ENCODE results near the gene GTF2H1. TPM values are rescaled to one million over a fixed set of nuclear protein-coding genes. Genes with fewer than 3 reads are reported as not detected.

The GTF2H1 gene
- total RNA-seq, 4 donors from 2014 or later = 46.6 to 147 (median 60.0) TPM

- H3K9me3 ChIP-seq = no peaks in the 10 kb centered on the region
- in situ Hi-C loops (cut with MboI; ENCODE audit: low pct_ligation_motif_present in 1 of 4, low pct_unique_long_range_greater_than_20kb in 1 of 4, low sequenced_read_pairs in 3 of 4) = loop anchor here in 2 of 4 donors (10.0 kb wide), 1 partner anchor 130 kb away; the partner anchor contains the start of gene TSG101 (in 2 of the 2)
- no peaks in the 10 kb centered on the region for H3K27me3 ChIP-seq
- H3K27ac ChIP-seq = peak within 1 kb of the TSS; percentile 96 to 99 (median 98)
- peaks cover 0 to 28% (median 20%) of the 10 kb centered on the region in 4 donors for H3K4me1 ChIP-seq
- peak within 1 kb of the TSS; percentile 85 to 97 (median 92) for H3K4me3 ChIP-seq
- TF ChIP-seq POLR2A (IDR thresholded peaks at IDR 0.05) (peak; percentile 100), CTCF (IDR thresholded peaks at IDR 0.05) (no peak), POLR2AphosphoS5 (IDR thresholded peaks at IDR 0.05) (peak; percentile 99 to 100 (median 100)), EP300 (IDR thresholded peaks at IDR 0.05; ENCODE audit: low read depth) (peak; percentile 83)
- intact Hi-C loops (cut with DNase I; ENCODE audit: low total_unique reads) = loop anchor here (10.0 kb wide), 1 partner anchor 70 kb away; the partner anchor contains the start of genes GTF2H1 and HPS5
- peaks cover 0 to 24% (median 9%) of the 10 kb centered on the region in 4 donors for H3K36me3 ChIP-seq
- 1% methylated on average over 34 of the region's 60 CpGs; no CpG with 5 or more reads in 1 of the 2 donors for WGBS, 2 donors (ENCODE audit: low coverage in 1 of 2)
- peak; percentile 99 for DNase-seq
Measured at GRCh38 chr11:18394275-18394927, 72.0 kb downstream of the GTF2H1 start, which contains the start of gene LDHA. Gene LDHA (plus strand): TSS chr11:18394563. CDS start chr11:18396843, 2,280 bp downstream.

GRCh38 chr11:18394928-18395734 lies 72.8 kb downstream of the GTF2H1 start:
- H3K9me3 ChIP-seq = no peaks in the 10 kb centered on the region
- H3K36me3 ChIP-seq = peaks cover 0 to 32% (median 10%) of the 10 kb centered on the region in 4 donors
- WGBS, 2 donors (ENCODE audit: low coverage in 1 of 2) = 1% methylated on average over 36 of the region's 36 CpGs; no CpG with 5 or more reads in 1 of the 2 donors
- intact Hi-C loops (cut with DNase I; ENCODE audit: low total_unique reads) = loop anchor here (10.0 kb wide), 1 partner anchor 70 kb away; the partner anchor contains the start of genes GTF2H1 and HPS5
- no peaks in the 10 kb centered on the region for H3K27me3 ChIP-seq
- peak overlapping the region; percentile 96 to 99 (median 98) for H3K27ac ChIP-seq
- peak; percentile 34 for DNase-seq
- in situ Hi-C loops (cut with MboI; ENCODE audit: low pct_ligation_motif_present in 1 of 4, low pct_unique_long_range_greater_than_20kb in 1 of 4, low sequenced_read_pairs in 3 of 4) = loop anchor here in 3 of 4 donors (5.0 to 10.0 kb wide), 2 partner anchors 73 to 130 kb away; partner anchors contain the start of genes GTF2H1 (in 2 of the 3), HPS5 (in 2 of the 3) and TSG101 (in 2 of the 3)
- TF ChIP-seq POLR2AphosphoS5 (IDR thresholded peaks at IDR 0.05) (no peak), CTCF (IDR thresholded peaks at IDR 0.05) (no peak), POLR2A (IDR thresholded peaks at IDR 0.05) (no peak), EP300 (IDR thresholded peaks at IDR 0.05; ENCODE audit: low read depth) (no peak)
- H3K4me3 ChIP-seq = peak overlapping the region; percentile 85 to 97 (median 92)
- H3K4me1 ChIP-seq = peaks cover 0 to 28% (median 20%) of the 10 kb centered on the region in 4 donors

- in situ Hi-C loops (cut with MboI; ENCODE audit: low pct_ligation_motif_present in 1 of 4, low pct_unique_long_range_greater_than_20kb in 1 of 4, low sequenced_read_pairs in 3 of 4) = loop anchor here in 3 of 4 donors (5.0 to 10.0 kb wide), 2 partner anchors 74 to 129 kb away; partner anchors contain the start of genes GTF2H1 (in 2 of the 3), HPS5 (in 2 of the 3) and TSG101 (in 2 of the 3)
- DNase-seq = peak; percentile 98
- peak overlapping the region; percentile 96 to 99 (median 98) for H3K27ac ChIP-seq
- TF ChIP-seq POLR2AphosphoS5 (IDR thresholded peaks at IDR 0.05) (peak; percentile 91 to 96 (median 92)), POLR2A (IDR thresholded peaks at IDR 0.05) (peak; percentile 89), EP300 (IDR thresholded peaks at IDR 0.05; ENCODE audit: low read depth) (peak; percentile 36), CTCF (IDR thresholded peaks at IDR 0.05) (no peak)
- intact Hi-C loops (cut with DNase I; ENCODE audit: low total_unique reads) = loop anchor here (10.0 kb wide), 1 partner anchor 71 kb away; the partner anchor contains the start of genes GTF2H1 and HPS5
- H3K4me3 ChIP-seq = peak overlapping the region; percentile 85 to 97 (median 92)
- H3K9me3 ChIP-seq = no peaks in the 10 kb centered on the region
- peaks cover 0 to 40% (median 14%) of the 10 kb centered on the region in 4 donors for H3K36me3 ChIP-seq
- WGBS, 2 donors (ENCODE audit: low coverage in 1 of 2) = 0% methylated on average over 41 of the region's 46 CpGs; no CpG with 5 or more reads in 1 of the 2 donors
- H3K27me3 ChIP-seq = no peaks in the 10 kb centered on the region
- H3K4me1 ChIP-seq = peaks cover 0 to 28% (median 20%) of the 10 kb centered on the region in 4 donors
Measured at GRCh38 chr11:18395735-18396504, 73.6 kb downstream of the GTF2H1 start.

All from transverse colon (tissue), 4 donors.